HG03060 (cell line): Measurements from ENCODE around the gene NHSL2.

ENCODE experiments used
- ATAC-seq: cut with Tn5 transposase; IDR thresholded peaks from one replicate; pipeline ENCODE4 v1.9.1; 2021; ENCODE audit warnings: low read depth, moderate number of reproducible peaks; ENCODE audit not compliant: unreplicated experiment

The NHSL2 gene

GRCh38 chrX:72016881-72017783, 106.5 kb downstream of the NHSL2 start:
- ATAC-seq = no peak

GRCh38 chrX:72018277-72019112, 107.8 kb downstream of the NHSL2 start:
- no peak for ATAC-seq

- ATAC-seq = no peak
Observed at GRCh38 chrX:72019487-72019886, 108.8 kb downstream of the NHSL2 start.

- ATAC-seq = no peak
Observed at GRCh38 chrX:72020204-72020603, 109.6 kb downstream of the NHSL2 start.

GRCh38 chrX:72020788-72021187, 110.1 kb downstream of the NHSL2 start:
- ATAC-seq = peak; percentile 53

GRCh38 chrX:72021975-72022374, 111.3 kb downstream of the NHSL2 start:
- ATAC-seq = no peak

- ATAC-seq = no peak
Observed at GRCh38 chrX:72023071-72023470, 112.4 kb downstream of the NHSL2 start.

- ATAC-seq = no peak
Observed at GRCh38 chrX:72025236-72025770, 114.7 kb downstream of the NHSL2 start.

- ATAC-seq = no peak
Observed at GRCh38 chrX:72026341-72027023, 115.8 kb downstream of the NHSL2 start.

GRCh38 chrX:72027024-72027913, 116.6 kb downstream of the NHSL2 start:
- no peak for ATAC-seq

- ATAC-seq = no peak
Observed at GRCh38 chrX:72027914-72028307, 117.3 kb downstream of the NHSL2 start.

- no peak for ATAC-seq
Observed at GRCh38 chrX:72028701-72029470, 118.2 kb downstream of the NHSL2 start.

GRCh38 chrX:72029483-72030411, 119.1 kb downstream of the NHSL2 start:
- no peak for ATAC-seq

- no peak for ATAC-seq
Observed at GRCh38 chrX:72030431-72030830, 119.8 kb downstream of the NHSL2 start.

GRCh38 chrX:72031118-72031517, 120.5 kb downstream of the NHSL2 start:
- no peak for ATAC-seq

GRCh38 chrX:72031634-72032033, 121.0 kb downstream of the NHSL2 start:
- ATAC-seq = no peak

- ATAC-seq = no peak
Observed at GRCh38 chrX:72037601-72038000, 127.0 kb downstream of the NHSL2 start.

GRCh38 chrX:72038016-72038415, 127.4 kb downstream of the NHSL2 start:
- no peak for ATAC-seq
